Posterior vena cava (tissue), 2 donors: Measurements from ENCODE around the gene PEPD. TPM values are rescaled to one million over a fixed set of nuclear protein-coding genes. Genes with fewer than 3 reads are reported as not detected.

Experiments
- DNase-seq: peaks from one replicate; pipeline ENCODE4 v3.0.0-alpha.2; 2020; ENCODE audit warnings: low spot score
- intact Hi-C, 2 donors: fragments of 100-400 bp; cut with DNase I; formaldehyde crosslinking; loops; one replicate each; pipeline versions ENCODE4 v1.14.1 to v1.14.2; 2022 to 2023
- total RNA-seq, 2 donors: library from RNA; stranded (reverse); fragmentation: NEBNext Ultra II Directional; extraction: Animal tissue kit (Norgen Biotek cat#: 25700); gene quantifications; one replicate each; pipeline ENCODE4 v1.2.1, GENCODE V29; 2021
- donor health status: DM: yes; HTN: yes; CAD: no.
- donor health status: DM: yes; HTN: yes; CAD: no.

Gene PEPD
- total RNA-seq, 2 donors from 2014 or later = 63.5 to 70.6 TPM

DNA sequence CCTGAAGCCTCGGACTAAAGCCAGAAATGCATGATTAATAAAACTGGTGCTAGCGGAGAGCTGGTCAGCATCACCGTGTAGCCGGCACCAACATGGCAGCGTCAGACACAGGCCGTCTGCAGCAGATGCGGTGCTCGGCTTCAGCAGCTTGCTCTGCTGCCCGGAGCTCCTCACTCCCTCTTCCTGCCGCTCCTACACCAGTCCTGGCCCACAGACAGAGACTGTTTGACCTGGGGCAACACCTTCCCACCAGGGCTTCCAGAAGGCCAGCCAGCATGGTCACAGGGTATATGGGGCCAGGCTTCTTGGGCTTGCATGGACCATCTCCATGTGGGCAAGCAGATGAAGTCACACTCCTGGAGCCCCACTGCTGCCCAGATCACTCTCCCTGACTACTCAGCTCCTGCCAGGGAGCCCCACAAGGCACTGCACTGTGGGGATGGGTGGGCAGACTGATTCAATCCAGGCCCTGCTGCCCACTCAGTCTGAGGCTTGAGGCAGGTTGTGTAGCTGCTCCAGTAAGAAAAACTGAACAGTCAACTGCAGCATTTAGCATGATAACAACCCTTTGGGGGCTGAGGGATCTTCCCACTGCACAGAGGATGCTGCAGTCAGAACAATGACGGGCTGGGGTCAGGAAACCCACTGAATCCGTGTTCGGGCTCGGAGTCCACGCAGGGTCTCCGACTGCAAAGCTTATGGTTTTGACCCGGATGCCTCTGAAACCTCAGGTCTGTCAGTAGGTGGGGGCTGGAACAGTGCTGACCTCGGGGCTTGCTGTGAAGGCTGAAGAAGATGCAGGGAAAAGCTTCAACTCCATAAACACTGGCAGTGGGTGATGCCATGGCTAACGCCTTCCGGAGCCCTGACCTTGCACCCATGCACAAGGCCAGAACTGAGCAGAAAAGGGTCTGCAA is 102.5 kb downstream of the PEPD start:
- intact Hi-C loops = loop anchor here (5.0 to 10.0 kb wide), 2 partner anchors 274 to 353 kb away; no protein-coding TSS in a partner anchor
- DNase-seq = no peak

DNA sequence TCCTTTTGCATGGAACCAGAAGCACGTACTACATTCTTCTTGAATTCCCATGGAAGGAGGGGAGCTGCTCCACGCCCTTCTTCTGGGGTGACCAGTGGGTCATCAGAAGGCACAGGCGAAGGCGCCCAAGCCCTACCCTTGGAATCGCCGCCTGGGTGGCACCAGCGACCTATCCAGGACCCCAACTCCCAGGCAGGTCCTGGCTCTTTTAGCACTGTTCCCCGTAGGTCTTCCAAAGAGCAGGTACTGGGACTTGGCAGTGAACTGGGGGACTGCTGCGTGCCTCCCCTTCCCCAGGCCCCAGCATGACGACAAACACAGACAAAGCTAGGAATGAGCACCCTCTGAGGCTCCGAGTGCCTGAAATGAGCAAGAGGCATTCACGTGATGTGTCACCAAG is 103.1 kb downstream of the PEPD start:
- no peak for DNase-seq
- intact Hi-C loops = loop anchor here (5.0 to 10.0 kb wide), 2 partner anchors 274 to 354 kb away; no protein-coding TSS in a partner anchor

GRCh38 chr19:33417751-33418150 is 103.8 kb downstream of the PEPD start:
- intact Hi-C loops = loop anchor here (5.0 to 10.0 kb wide), 2 partner anchors 273 to 355 kb away; no protein-coding TSS in a partner anchor
- DNase-seq = no peak

DNA sequence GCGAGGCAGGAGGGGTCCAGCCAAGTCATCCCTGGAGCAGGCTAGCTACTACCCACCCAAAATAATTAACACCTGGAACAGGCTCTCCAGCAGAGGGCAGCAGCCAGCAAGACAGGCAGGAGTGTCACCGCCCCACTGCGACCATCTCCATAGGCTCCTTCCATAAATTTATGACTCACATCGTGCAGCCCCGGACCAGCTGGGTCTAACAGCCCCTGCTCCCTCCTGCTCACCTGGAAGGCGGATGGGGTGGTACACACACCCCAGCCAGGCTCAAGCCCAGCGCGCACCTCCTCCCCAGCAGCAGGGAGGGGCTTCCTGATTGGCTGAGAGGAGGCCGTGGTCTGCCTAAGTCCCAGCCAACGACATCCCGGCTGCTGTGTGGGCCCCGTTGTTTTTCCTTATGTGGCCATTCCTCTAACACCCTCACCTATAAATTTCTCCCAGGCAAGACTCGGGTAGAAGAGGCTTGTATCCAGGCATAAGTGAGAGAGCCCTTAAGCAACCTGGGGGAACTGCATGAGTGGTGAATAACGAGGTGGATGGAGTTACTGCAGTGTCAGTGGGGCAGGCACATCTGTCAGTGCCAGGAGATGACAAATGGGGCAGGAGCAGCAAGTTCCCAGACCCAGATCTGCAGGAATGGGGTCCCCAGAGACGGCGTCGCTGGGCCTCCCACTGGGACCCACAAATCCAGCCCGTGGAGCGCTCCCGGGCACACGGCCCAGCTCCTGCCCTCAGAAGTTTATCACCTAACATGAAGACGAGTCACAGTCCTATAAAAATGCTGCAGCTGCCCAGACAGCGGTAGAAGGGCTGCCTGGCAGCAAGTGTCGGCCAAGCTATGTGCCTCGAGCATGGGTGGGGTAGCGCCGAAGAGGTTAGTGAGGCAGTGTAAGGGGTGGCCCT is 105.0 kb downstream of the PEPD start:
- intact Hi-C loops = loop anchor here (5.0 to 10.0 kb wide), 2 partner anchors 272 to 356 kb away; no protein-coding TSS in a partner anchor
- DNase-seq = no peak

GRCh38 chr19:33414667-33415605 is 106.7 kb downstream of the PEPD start:
- intact Hi-C loops = loop anchor here (5.0 to 10.0 kb wide), 2 partner anchors 270 to 357 kb away; no protein-coding TSS in a partner anchor
- DNase-seq = no peak

DNA sequence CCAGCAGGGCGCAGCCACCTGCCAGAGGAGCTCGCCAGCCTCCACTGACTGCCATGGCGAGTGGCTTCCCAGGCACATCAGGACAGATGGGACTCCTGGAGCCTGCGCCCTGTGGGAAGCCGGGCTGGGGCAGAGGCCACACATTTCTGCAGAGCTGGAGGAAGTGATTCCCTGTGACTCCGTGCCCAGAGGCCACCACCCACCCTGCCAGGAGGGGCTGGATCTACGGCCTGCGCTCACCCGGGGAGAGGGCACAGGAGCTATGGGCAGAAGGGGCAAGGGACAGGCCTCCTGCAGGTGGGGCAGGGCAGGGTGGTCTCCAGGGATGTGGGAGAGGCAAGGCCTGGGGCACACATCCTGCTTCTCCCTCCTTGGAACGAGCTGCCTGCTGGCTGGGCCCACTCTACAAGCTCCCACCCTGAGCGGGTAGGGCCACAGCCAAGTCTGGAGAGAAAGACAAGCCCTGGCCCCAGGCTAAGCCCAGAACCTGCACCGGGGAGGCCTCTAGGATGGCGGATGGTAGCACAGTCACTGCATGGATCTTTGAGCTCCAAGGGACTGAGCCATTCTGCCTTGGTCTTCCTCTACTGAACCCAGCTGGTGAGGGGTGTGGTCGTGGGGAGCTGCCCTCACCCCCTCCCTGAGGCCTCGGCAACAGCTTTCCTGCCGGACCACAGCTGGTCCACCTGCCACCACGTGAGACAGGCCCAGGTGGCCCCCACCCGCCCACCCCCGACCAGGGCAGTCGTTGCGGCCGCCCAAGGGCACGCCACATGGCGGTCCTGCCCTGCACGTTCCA is 107.5 kb downstream of the PEPD start:
- no peak for DNase-seq
- intact Hi-C loops = loop anchor here in 1 of 2 donors (10.0 kb wide), 1 partner anchor 269 kb away; no protein-coding TSS in a partner anchor

DNA sequence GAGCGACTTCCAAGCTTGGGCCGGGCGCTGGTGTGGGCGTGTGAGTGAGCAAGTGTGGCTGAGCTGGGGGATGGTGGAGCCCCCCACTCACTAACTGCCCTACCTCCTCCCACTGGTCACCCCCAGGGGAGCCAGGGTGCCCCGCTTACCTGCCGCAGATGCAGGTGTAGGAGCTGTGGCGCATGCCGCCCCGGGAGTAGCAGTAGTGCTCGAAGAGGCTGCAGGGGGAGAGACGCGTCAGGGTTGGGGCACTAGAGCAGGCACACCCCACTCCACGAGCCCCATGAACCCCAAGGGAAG is 108.2 kb downstream of the PEPD start:
- intact Hi-C loops = loop anchor here in 1 of 2 donors (10.0 kb wide), 1 partner anchor 269 kb away; no protein-coding TSS in a partner anchor
- DNase-seq = no peak

DNA sequence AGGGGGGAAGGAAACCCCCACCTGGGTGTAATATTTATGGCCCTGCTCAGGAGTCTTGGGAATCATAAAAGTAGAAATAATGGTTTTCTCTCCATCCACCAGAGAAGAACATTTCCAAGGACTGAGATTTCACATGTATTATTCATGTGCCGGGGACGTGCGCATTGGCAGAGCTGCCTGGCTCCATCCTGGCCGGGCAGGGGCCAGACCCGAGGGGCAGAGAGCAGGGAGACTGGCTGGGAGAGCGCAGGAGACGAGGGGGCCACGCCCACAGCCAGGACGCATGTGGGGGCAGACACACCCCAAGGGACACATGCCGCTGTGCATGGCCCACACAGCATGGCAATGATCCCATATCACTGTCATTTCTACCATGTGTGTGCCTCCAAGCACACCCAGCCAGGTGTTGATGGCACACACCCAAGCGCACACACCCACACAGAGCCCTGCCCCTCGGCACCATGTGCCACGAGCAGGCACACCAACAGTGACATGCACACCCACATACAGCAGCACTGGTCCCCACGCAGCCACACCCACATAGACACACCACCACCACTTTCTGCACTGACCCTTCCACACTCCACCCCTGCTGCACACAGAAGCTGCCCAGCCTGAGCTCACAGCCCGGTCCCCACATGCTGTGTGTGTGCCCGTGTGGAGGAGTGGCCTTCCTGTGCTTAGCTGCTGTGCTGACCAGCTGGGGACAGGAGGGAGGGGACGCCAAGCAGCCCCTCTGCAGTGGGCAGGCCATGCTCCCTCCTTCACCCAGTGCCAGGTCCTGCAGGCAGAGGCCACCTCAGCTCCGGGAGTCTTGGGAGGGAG is 108.8 kb downstream of the PEPD start:
- no peak for DNase-seq
- intact Hi-C loops = loop anchor here in 1 of 2 donors (10.0 kb wide), 1 partner anchor 268 kb away; no protein-coding TSS in a partner anchor

DNA sequence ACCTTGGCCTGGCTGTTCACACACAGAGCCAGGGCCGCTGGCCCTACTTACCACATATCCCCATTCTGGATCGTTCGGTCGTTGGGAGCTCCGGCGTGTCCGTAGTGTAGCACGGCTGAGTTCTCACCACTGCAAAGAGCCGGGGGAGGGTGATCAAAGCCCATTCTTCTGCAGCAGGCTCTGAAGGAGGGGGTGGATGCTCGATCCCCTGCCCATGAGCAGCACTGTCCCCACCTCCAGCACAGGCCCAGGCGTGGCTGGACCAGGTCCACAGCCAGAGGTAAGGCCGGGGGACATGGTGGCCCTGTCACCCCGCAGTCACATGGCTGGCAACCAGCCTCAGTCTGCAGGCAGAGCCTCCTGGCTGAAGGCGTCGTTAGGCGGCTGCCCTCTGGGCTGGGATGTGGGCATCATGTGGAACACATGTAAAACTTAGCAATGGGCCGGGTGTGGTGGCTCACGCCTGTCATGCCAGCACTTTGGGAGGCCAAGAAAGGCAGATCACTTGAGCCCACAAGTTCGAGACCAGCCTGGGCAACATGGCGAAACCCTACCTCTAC is 109.9 kb downstream of the PEPD start:
- intact Hi-C loops = loop anchor here in 1 of 2 donors (10.0 kb wide), 1 partner anchor 267 kb away; no protein-coding TSS in a partner anchor
- DNase-seq = no peak

DNA sequence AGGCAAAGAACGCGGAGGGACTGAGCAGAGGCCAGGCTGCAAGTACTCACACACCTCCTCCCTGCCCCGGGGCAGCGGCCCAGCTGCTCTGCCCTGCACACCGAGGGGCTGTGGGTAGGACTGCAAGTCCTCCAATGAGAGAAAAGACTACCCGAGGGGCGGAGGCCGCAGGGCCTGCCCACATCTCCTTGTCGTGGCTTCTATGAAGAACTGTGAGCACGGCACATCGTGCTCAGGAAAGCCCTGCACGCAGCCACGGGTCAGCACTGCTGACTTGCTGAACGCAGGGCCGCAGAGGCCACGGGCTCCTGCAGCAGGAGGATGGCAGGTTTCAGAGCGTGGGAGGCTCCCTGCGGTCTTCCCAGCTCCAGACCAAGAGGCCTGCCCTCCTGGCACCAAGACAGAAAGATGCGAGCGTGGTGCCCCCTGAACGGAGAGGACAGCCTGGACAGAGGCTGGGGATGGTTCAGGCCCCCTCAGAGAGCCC is 110.6 kb downstream of the PEPD start:
- DNase-seq = no peak
- intact Hi-C loops = loop anchor here in 1 of 2 donors (10.0 kb wide), 1 partner anchor 266 kb away; no protein-coding TSS in a partner anchor

GRCh38 chr19:33409906-33410685 is 111.5 kb downstream of the PEPD start:
- no peak for DNase-seq
- intact Hi-C loops = loop anchor here in 1 of 2 donors (2.0 to 10.0 kb wide), 2 partner anchors 169 to 265 kb away; no protein-coding TSS in a partner anchor

DNA sequence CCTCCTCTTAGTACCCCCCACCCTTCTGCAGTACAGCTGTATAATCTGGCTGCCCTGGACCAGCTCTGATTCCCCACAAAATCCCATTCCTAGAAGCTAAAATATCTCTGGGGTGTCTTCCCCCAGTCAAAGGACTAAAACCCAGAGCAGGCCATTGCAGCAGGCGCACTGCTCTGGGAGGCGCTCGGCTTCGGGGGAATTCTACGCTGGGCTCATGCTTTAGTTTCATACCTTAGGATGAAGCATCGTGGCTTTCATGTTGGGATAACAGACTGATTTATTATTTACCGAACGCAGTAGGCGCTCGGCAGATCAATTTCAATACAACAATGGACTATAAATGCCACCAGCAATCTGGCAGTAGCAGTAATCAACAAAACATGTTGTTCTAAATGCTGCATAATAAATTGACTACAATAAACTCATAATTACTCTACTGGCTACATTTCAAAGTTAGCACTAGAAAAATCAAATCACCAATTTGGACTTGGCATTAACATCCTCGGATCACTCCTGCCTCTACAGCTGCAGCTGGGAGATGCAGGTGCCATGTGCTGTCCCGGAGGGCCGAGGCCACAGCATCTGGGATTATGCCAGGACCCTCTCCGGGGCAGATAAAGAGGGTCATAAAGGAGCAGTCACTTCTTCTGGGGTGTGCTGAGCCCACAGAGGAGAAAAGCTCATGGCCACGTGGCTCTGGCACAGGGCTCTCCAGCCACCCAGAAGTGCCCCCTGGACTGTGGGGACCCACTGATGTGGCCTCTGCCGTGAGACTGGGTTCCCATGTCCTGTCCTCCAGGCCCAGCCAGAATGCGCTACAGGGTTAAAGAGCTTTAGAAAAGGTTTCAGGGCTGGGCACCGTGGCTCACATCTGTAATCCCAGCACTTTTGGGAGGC is 112.8 kb downstream of the PEPD start:
- intact Hi-C loops = loop anchor here in 1 of 2 donors (2.0 kb wide), 1 partner anchor 168 kb away; no protein-coding TSS in a partner anchor
- DNase-seq = no peak

DNA sequence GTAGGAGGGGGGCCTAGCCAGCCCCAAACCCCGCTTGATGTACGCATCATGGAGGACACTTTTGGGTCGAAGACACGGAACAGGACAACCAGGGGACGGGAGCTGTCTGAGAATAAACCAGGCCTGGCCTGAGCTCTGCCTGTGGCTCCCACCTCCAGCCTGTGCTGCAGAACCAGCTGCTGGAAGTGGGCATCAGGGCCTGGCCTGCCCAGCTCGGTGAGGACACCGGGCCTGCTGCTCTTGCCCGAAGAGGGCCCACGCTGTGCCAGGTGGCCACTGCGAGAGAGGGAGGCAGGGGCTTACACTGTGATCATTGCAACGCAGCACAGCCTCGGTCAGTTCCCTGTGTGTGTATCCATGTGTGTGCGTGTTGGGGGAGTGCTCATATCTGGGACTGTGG is 113.5 kb downstream of the PEPD start:
- intact Hi-C loops = loop anchor here in 1 of 2 donors (2.0 kb wide), 1 partner anchor 167 kb away; no protein-coding TSS in a partner anchor
- DNase-seq = no peak

GRCh38 chr19:33407716-33408115 is 113.9 kb downstream of the PEPD start:
- intact Hi-C loops = loop anchor here (2.0 kb wide), 1 partner anchor 167 kb away; no protein-coding TSS in a partner anchor
- no peak for DNase-seq
